ENCODE results near the gene GPSM1. TPM values are rescaled to one million over a fixed set of nuclear protein-coding genes. Genes with fewer than 3 reads are reported as not detected.

The GPSM1 gene
- total RNA-seq, 2 donors from 2014 or later = 13.8 to 17.0 TPM

DNA sequence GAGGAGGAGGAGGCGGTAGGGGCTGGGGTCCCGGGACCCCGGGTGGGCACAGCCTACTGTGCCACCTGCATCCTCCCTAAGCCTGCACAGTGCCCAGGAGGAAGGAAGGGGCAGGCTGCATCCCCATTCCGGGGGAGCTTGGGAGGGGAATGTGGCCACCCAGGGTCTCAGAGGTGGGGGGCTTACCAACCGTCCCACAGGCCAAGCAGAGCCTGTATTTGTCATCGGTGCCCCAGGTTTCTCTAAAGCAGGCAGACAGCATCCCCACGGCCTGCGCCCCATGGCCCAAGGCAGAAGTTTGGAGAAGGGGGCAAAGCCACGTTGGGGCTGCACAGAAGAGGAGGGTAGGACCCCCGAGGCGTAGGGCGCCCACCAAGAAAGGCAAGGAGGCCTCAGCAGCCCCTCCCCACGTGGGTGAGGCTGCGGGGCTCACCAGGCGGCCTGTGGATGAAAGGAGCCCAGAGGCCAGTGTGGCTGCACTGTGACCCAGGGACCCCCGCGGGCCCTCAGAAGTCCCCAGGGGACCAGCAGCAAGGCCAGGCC is 507 bp upstream of the GPSM1 start:
- intact Hi-C loops (cut with DNase I) = loop anchor here in 1 of 2 donors (2.0 kb wide), 1 partner anchor 52 kb away; no protein-coding TSS in a partner anchor
- DNase-seq (ENCODE audit: low spot score) = no peak

GRCh38 chr9:136328011-136328621 is 777 bp downstream of the GPSM1 start:
- intact Hi-C loops (cut with DNase I) = loop anchor here in 1 of 2 donors (1.0 kb wide), 1 partner anchor 36 kb away; no protein-coding TSS in a partner anchor
- no peak for DNase-seq (ENCODE audit: low spot score)

DNA sequence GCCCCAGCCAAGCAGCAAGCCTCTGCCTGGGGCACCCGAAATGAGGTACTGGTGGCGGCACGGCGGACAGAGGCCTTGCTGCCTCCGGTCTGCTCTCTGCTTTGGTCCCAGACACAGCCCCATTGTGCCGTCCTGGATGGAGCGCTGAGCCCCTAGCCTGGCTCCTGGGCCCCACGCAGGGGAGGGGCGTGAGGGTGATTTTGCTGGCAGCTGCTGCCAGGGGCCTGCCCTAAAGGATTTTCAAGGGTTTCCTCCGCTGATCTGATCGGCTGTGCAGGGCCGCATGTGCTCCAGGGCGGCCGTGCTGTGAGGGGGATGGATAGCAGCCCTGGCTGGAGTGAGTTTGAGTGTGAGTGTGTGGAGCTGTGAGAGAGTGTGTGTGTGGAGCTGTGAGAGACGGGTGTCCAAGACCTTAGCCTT is 1.3 kb downstream of the GPSM1 start:
- intact Hi-C loops (cut with DNase I) = loop anchor here in 1 of 2 donors (1.0 kb wide), 1 partner anchor 36 kb away; no protein-coding TSS in a partner anchor
- no peak for DNase-seq (ENCODE audit: low spot score)

GRCh38 chr9:136329211-136329627 is 1.9 kb downstream of the GPSM1 start:
- no peak for DNase-seq (ENCODE audit: low spot score)
- intact Hi-C loops (cut with DNase I) = no loop called here

GRCh38 chr9:136329636-136330405 is 2.5 kb downstream of the GPSM1 start:
- intact Hi-C loops (cut with DNase I) = no loop called here
- no peak for DNase-seq (ENCODE audit: low spot score)

- intact Hi-C loops (cut with DNase I) = no loop called here
- DNase-seq (ENCODE audit: low spot score) = no peak
Observed at GRCh38 chr9:136330406-136330990, 3.2 kb downstream of the GPSM1 start.

DNA sequence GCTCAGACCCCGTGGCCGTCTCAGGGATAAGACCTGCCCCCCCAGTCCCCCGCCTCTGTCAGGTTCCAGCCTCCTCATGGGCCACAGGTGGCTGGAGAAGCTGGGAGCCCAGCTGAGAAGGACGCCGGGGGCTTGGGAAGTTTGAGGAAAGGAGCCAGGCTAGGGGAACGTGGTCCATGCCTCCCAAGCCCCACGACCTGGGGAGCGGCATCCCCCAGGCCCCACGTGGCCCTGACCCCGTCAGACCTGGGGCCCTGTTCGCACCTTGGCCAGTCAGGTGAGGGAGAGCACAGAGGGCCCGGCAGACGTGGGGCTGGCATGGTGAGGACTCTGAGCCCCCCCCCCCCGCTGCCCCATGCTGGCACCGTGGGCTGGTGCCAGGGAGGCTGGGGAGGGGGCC is 3.7 kb downstream of the GPSM1 start:
- intact Hi-C loops (cut with DNase I) = no loop called here
- DNase-seq (ENCODE audit: low spot score) = no peak

GRCh38 chr9:136331556-136332481 is 4.5 kb downstream of the GPSM1 start:
- DNase-seq (ENCODE audit: low spot score) = no peak
- intact Hi-C loops (cut with DNase I) = no loop called here

GRCh38 chr9:136332482-136332983 is 5.2 kb downstream of the GPSM1 start:
- DNase-seq (ENCODE audit: low spot score) = no peak
- intact Hi-C loops (cut with DNase I) = no loop called here

- intact Hi-C loops (cut with DNase I) = no loop called here
- DNase-seq (ENCODE audit: low spot score) = no peak
Observed at GRCh38 chr9:136333045-136333444, 5.7 kb downstream of the GPSM1 start.

DNA sequence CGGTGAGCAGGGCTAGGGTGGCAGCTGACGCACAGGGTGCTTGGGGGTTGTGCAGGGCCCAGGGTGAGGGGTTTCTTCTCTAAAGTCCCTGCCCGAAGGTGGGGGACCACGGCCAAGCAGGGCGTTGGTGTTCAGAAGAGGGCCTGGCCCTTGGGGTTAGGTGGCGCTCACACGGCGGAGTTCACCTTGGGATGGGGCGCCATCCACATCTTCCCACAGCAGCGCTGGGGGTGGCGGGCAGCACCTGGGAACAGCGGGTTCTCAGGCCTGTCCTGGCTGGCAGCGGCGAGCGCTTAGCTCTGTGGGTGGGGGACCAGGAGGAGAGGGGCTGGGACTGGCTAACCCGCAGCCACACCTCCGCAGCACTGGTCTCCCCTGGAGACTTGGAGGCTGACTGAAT is 6.1 kb downstream of the GPSM1 start:
- DNase-seq (ENCODE audit: low spot score) = no peak
- intact Hi-C loops (cut with DNase I) = no loop called here

GRCh38 chr9:136334541-136334940 is 7.2 kb downstream of the GPSM1 start:
- no peak for DNase-seq (ENCODE audit: low spot score)
- intact Hi-C loops (cut with DNase I) = no loop called here

- no peak for DNase-seq (ENCODE audit: low spot score)
- intact Hi-C loops (cut with DNase I) = loop anchor here in 1 of 2 donors (5.0 kb wide), 1 partner anchor 67 kb away; the partner anchor contains the start of gene SNAPC4
Observed at GRCh38 chr9:136335296-136336155, 8.2 kb downstream of the GPSM1 start.

GRCh38 chr9:136336156-136336870 is 9.0 kb downstream of the GPSM1 start:
- intact Hi-C loops (cut with DNase I) = loop anchor here in 1 of 2 donors (5.0 kb wide), 1 partner anchor 66 kb away; the partner anchor contains the start of gene SNAPC4
- no peak for DNase-seq (ENCODE audit: low spot score)

GRCh38 chr9:136336881-136337280 is 9.5 kb downstream of the GPSM1 start:
- no peak for DNase-seq (ENCODE audit: low spot score)
- intact Hi-C loops (cut with DNase I) = loop anchor here in 1 of 2 donors (5.0 kb wide), 1 partner anchor 65 kb away; the partner anchor contains the start of gene SNAPC4

- intact Hi-C loops (cut with DNase I) = loop anchor here in 1 of 2 donors (5.0 kb wide), 1 partner anchor 65 kb away; the partner anchor contains the start of gene SNAPC4
Observed at GRCh38 chr9:136337416-136338395, 10.4 kb downstream of the GPSM1 start.

More at GRCh38 chr9:136337416-136338395, 10.4 kb downstream of the GPSM1 start:
- DNase-seq (ENCODE audit: low spot score) = no peak
